Heart left ventricle (tissue), 16 donors: ENCODE data around the gene EEF1AKMT4. TPM values are rescaled to one million over a fixed set of nuclear protein-coding genes. Genes with fewer than 3 reads are reported as not detected.

Experiments used
- ATAC-seq, 4 donors: fragments of 200-7000 bp; cut with Tn5 transposase; one replicate each; pipeline ENCODE4 v1.9.1; 2020 to 2022; ENCODE audit warnings: moderate library complexity in 4 of 4, mild to moderate bottlenecking in 3 of 4, moderate number of reproducible peaks in 1 of 4
- DNase-seq, 5 donors: peaks; one replicate each; pipeline ENCODE4 v3.0.0-alpha.2; 2020
- H3K27ac ChIP-seq, 12 donors: fragments of 200-600 bp; sonication (generic) in 4 of 12; one replicate each; pipeline versions ENCODE4 v1.5.0 to v1.8.0; 2016 to 2022; ENCODE audit warnings: mild to moderate bottlenecking in 2 of 12
- H3K27me3 ChIP-seq, 9 donors: fragments of 200-600 bp; sonication (generic) in 2 of 9; one replicate each; pipeline versions ENCODE4 v1.5.1 to v1.8.0; 2016 to 2022; ENCODE audit warnings: mild to moderate bottlenecking in 3 of 9
- H3K36me3 ChIP-seq, 9 donors: fragments of 200-600 bp; sonication (generic) in 2 of 9; one replicate each; pipeline versions ENCODE4 v1.5.0 to v1.8.0; 2018 to 2022; ENCODE audit warnings: mild to moderate bottlenecking in 2 of 9
- H3K4me1 ChIP-seq, 12 donors: fragments of 200-600 bp; sonication (generic) in 4 of 12; one replicate each; pipeline versions ENCODE4 v1.5.0 to v1.8.0; 2016 to 2022; ENCODE audit warnings: mild to moderate bottlenecking in 3 of 12
- H3K4me3 ChIP-seq, 12 donors: fragments of 200-600 bp; sonication (generic) in 4 of 12; one replicate each; pipeline versions ENCODE4 v1.5.0 to v1.8.0; 2017 to 2022; ENCODE audit warnings: mild to moderate bottlenecking in 9 of 12, moderate library complexity in 4 of 12
- H3K9me3 ChIP-seq, 12 donors: fragments of 200-600 bp; sonication (generic) in 4 of 12; one replicate each; pipeline versions ENCODE4 v1.5.0 to v1.8.0; 2016 to 2022; ENCODE audit warnings: mild to moderate bottlenecking in 1 of 12
- POLR2A ChIP-seq, 2 donors: fragments of 450-650 bp; IDR thresholded peaks; one replicate each; pipeline ENCODE4 v1.6.1; 2017; ENCODE audit warnings: antibody characterized with exemption in 2 of 2, mild to moderate bottlenecking in 2 of 2, moderate library complexity in 2 of 2
- WGBS, 4 donors: extraction: QIAGEN DNeasy Blood & Tissue Kit in 2 of 4; methylation state at CpG; one replicate each; pipeline versions ENCODE4 v1.1.5 to v1.1.7; 2013 to 2018; 5-methylcytosine and 5-hydroxymethylcytosine counted together
- intact Hi-C, 10 donors: fragments of 100-400 bp; cut with DNase I; formaldehyde crosslinking; loops; one replicate each; pipeline versions ENCODE4 v1.11.1 to v1.14.2; 2022
- long read RNA-seq, 3 donors: library from polyadenylated mRNA; unstranded; transcript quantifications; one replicate each; pipeline ENCODE4 v2.0.0, GENCODE V29; 2020 to 2021
- polyA plus RNA-seq, 2 donors: library from polyadenylated mRNA; stranded (reverse); fragments of 200-250 nt; gene quantifications; one replicate each; pipeline ENCODE4 v1.2.3, GENCODE V29; 2013
- total RNA-seq, 9 donors: library from RNA; depleted of rRNA in 2 of 9; stranded (reverse); fragments of >200 nt in 2 of 9; fragmentation: NEBNext Ultra II Directional in 3 of 9; extraction: Animal tissue kit (Norgen Biotek cat#: 25700) in 3 of 9; gene quantifications; one replicate each; pipeline versions ENCODE4 v1.1.0 to v1.2.4, GENCODE V29; 2016 to 2023
- TF ChIP-seq, protein P1 (sequence below), 12 donors: fragments of 200-600 bp; sonication (generic) in 4 of 12; IDR thresholded peaks; one replicate each; pipeline versions ENCODE4 v1.5.0 to v1.8.0; 2018 to 2022; ENCODE audit warnings: antibody characterized with exemption in 12 of 12, mild to moderate bottlenecking in 5 of 12
- donor health status: ischemic (EF 13 %, LVEDD 7.1; RV severe dilation, severe dysfunction).
- donor health status: healthy with polysubstance abuse.
- donor health status: DM: no; HTN: yes; CAD: no.
- donor health status: DM: no; HTN: no; CAD: no.
- donor health status: ischemic (EF 25% LVEDD 6.9; RV normal size, moderate dysfunction).
- donor health status: ischemic (EF 25% LVEDD 5.7; RV mildly dilated, moderate dysfunction).
- donor health status: healthy.
- donor health status: DM: yes; HTN: yes; CAD: no.
- donor health status: ischemic (EF 35%, LVEDD 5.7; RV mildly dilated, moderate dysfunction).
- donor health status: nonischemic (EF 11% LVEDD 7.7; RV severe dilation, severe dysfunction).
- donor health status: DM: yes; HTN: yes; CAD: no.
- donor health status: PGD.
- donor health status: ischemic (EF 29% LVEDD 5.4; RV normal size, mild dysfunction).
- donor health status: nonischemic (EF 23%, LVEDD 6.1; RV moderate dilation, normal function).

EEF1AKMT4 gene
- total RNA-seq: 1 to 10 TPM in 7 of 9 donors, under 1 TPM in 2; 0.66 to 4.2 (median 2.1) TPM
- polyA plus RNA-seq: 10 to 100 TPM in 1 of 2 donors, 1 to 10 TPM in 1; 1.9 to 16.7 TPM
- long read RNA-seq, donor 1, partial matches to known transcripts: 0 of 2 reads
- long read RNA-seq, donor 1, other reads (novel, unspliced or antisense): 0 of 2 reads
- long read RNA-seq, donor 2, transcript EEF1AKMT4-201 (3 exons, 1,823 nt): major isoform, 8 of 8 reads
- long read RNA-seq, donor 2, partial matches to known transcripts: 0 of 8 reads
- long read RNA-seq, donor 2, other reads (novel, unspliced or antisense): 0 of 8 reads
- long read RNA-seq, donor 3, transcript EEF1AKMT4-201 (3 exons, 1,823 nt): major isoform, 5 of 5 reads
- long read RNA-seq, donor 3, partial matches to known transcripts: 0 of 5 reads
- long read RNA-seq, donor 3, other reads (novel, unspliced or antisense): 0 of 5 reads

DNA sequence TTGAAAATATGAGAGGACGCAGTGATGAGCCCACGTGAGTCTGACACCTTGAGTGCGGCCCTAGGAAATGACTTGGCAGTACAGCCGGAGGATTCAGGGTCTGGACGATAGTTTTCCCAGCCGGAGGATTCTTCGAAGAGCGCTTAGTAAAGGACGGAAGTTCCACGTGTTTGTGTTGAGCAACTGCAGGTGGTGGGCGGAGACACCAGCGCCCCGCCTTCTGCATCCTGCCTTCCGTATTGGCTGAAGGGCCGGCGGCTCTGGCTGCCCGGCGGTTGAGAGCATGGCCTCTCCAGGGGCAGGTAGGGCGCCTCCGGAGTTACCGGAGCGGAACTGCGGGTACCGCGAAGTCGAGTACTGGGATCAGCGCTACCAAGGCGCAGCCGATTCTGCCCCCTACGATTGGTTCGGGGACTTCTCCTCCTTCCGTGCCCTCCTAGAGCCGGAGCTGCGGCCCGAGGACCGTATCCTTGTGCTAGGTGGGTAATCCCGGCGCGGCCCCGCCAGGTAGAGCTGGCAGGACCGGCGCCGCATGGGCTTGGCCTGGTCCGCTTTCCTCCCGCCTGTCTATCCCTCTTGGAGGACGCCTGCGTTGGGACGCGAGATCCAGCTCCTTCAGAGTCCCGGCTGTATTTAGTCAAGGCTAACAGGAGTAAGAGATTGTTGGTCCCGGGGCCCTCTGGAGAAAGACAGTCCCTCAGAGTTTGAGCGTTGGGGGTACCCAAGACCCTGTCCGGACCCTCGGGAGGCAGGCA is at the start of gene EEF1AKMT4:
Gene EEF1AKMT4, plus strand, starts transcription at position 261 of the 755 bp plus-strand sequence. Its CDS starts 23 bp downstream, at position 284.
- no peaks in the 10 kb centered on the region for H3K27me3 ChIP-seq
- H3K36me3 ChIP-seq: peaks cover 0 to 13% (median 10%) of the 10 kb centered on the region in 9 donors
- peak within 1 kb of the TSS in 11 of 12 donors; percentile 70 to 96 (median 82) for H3K27ac ChIP-seq
- peak; percentile 98 to 99 (median 99) for ATAC-seq
- TF ChIP-seq POLR2A (IDR thresholded peaks at IDR 0.05): peak in 1 of 2 donors; percentile 46
- TF ChIP-seq, protein P1, sequence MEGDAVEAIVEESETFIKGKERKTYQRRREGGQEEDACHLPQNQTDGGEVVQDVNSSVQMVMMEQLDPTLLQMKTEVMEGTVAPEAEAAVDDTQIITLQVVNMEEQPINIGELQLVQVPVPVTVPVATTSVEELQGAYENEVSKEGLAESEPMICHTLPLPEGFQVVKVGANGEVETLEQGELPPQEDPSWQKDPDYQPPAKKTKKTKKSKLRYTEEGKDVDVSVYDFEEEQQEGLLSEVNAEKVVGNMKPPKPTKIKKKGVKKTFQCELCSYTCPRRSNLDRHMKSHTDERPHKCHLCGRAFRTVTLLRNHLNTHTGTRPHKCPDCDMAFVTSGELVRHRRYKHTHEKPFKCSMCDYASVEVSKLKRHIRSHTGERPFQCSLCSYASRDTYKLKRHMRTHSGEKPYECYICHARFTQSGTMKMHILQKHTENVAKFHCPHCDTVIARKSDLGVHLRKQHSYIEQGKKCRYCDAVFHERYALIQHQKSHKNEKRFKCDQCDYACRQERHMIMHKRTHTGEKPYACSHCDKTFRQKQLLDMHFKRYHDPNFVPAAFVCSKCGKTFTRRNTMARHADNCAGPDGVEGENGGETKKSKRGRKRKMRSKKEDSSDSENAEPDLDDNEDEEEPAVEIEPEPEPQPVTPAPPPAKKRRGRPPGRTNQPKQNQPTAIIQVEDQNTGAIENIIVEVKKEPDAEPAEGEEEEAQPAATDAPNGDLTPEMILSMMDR (IDR thresholded peaks at IDR 0.05): peak in 10 of 12 donors; percentile 18 to 71 (median 48)
- H3K9me3 ChIP-seq: no peaks in the 10 kb centered on the region
- DNase-seq: peak; percentile 94 to 97 (median 96)
- H3K4me3 ChIP-seq: peak within 1 kb of the TSS; percentile 47 to 99 (median 82)
- peaks cover 0 to 22% (median 11%) of the 10 kb centered on the region in 12 donors for H3K4me1 ChIP-seq
- intact Hi-C loops: loop anchor here (1.0 to 10.0 kb wide), 20 partner anchors 23 to 367 kb away; partner anchors contain the start of genes ABCC5 (in 4 of the 10), ABCF3 (in 4 of the 10), EIF2B5 (in 3 of the 10) and DVL3 (in 2 of the 10)
- WGBS, 4 donors: 0 to 1% (median 0%) methylated on average over 15 to 54 of the region's 54 CpGs

DNA sequence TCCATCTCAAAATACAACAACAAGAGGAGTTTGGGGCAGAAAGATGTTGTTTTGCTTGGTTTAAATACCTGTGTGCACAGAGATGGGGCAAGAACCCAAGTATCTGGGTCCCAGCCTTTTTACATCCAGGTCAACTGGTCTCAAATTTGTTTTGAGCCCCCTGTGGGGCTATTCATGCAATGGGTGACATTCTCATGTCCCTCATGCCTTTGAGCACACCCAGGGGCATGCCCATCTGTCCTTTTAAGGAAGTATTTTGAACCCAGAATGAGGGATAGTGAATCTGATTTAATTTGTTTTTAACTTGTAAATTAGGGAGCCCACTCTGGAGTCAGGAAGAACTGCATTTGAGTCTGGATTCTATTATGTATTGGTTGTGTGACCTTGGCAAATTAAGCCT is 48.6 kb upstream of the EEF1AKMT4 start:
- intact Hi-C loops: no loop called here
- Histone ChIP-seq H3K27ac (no peak overlapping the region), H3K27me3 (no peaks in the 10 kb centered on the region), H3K4me1 (no peaks in the 10 kb centered on the region), H3K4me3 (no peak overlapping the region), H3K36me3 (peaks cover 0 to 10% (median under 1%) of the 10 kb centered on the region in 9 donors), H3K9me3 (no peaks in the 10 kb centered on the region)
- ATAC-seq (no peak), DNase-seq (no peak)
- TF ChIP-seq POLR2A (IDR thresholded peaks at IDR 0.05): no peak
- TF ChIP-seq, protein P1 (IDR thresholded peaks at IDR 0.05): no peak

DNA sequence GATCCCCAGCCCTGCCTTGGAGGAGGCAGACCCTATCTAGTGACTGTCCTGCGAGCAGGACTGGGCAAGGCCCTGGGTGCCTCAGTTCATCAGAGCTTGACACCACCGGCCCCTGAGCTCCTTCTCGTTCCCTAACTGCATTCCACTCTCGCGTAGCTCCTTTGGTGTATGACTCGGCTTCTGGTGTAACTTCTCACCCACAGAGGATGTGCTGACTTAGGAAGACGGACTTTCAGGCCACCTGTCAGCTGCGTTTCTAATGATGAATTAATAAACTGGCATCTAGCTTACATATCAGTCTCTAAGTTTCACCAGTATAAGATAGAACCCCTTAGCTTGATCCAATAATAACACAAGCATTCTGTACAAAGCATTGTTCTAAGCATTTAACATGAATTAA is 45.9 kb upstream of the EEF1AKMT4 start:
- WGBS, 4 donors: 79 to 81% (median 80%) methylated on average over 8 of the region's 8 CpGs
- Histone ChIP-seq H3K4me3 (no peak overlapping the region), H3K27me3 (peaks cover 0 to 8% (median 0%) of the 10 kb centered on the region in 9 donors), H3K9me3 (no peaks in the 10 kb centered on the region), H3K27ac (no peak overlapping the region), H3K36me3 (no peaks in the 10 kb centered on the region), H3K4me1 (no peaks in the 10 kb centered on the region)
- no peak for DNase-seq
- intact Hi-C loops: no loop called here
- no peak for ATAC-seq
- TF ChIP-seq, protein P1 (IDR thresholded peaks at IDR 0.05): no peak
- no peak for TF ChIP-seq POLR2A (IDR thresholded peaks at IDR 0.05)
